ENCODE measurements around the gene TSPAN4. TPM values are rescaled to one million over a fixed set of nuclear protein-coding genes. Genes with fewer than 3 reads are reported as not detected.

The TSPAN4 gene
- total RNA-seq, 6 experiments from 2014 or later = 193 to 267 (median 212) TPM

DNA sequence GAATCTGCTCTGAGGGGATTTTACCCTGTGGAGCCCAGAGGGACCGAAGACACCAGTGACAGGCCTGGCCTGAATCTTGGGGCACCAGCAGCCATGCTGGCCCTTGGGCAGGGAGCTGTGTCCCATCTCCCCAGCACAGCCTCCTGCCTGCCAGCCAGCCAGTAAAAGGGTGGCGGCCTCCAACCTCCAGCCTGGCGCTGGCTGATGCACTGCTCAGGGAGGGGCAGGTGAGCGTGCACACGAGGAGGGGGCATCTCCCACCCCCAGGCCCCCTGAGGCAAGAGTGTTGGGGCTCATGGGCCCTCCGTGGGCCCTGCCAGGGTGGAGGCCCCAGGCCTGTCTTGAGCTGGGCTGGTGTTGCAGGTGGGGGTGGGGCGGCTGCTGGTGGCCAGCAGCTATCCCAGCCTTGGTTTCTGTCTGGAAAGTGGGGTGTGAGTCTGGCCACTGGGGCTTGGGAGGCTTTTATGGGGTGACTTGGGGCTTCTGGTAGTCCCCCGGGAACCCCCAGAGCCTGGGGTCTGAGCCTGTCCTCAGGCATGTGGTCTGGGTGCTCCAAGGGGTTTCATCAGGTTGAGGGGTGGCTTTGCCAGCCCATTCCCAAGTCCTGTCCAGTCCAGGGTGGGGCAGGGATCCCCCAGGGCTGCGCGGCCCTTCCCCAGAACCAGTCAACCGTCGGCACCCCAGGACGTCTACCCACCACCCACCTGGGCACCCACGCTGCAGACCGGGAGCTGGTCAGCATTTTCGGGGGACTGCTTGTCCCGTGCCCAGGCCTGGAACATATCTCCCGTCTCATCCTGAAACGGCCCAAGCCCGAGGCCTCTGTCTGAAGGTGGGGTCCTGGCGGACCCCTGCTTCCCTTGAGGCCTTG, 17.8 kb downstream of the TSPAN4 start:
- Mint-ChIP-seq H3K4me3 (no peak overlapping the region), H3K4me1 (ENCODE audit: low read depth) (peaks cover 6% of the 10 kb centered on the region; the same call in 1 of the 2 replicates), H3K27ac (peak overlapping the region; percentile 21; the same call in 1 of the 2 replicates), H3K9me3 (no peaks in the 10 kb centered on the region), H3K27me3 (ENCODE audit: insufficient read depth) (peaks cover 11% of the 10 kb centered on the region), H3K36me3 (ENCODE audit: low read depth) (no peaks in the 10 kb centered on the region)
- TF ChIP-seq, protein P1, sequence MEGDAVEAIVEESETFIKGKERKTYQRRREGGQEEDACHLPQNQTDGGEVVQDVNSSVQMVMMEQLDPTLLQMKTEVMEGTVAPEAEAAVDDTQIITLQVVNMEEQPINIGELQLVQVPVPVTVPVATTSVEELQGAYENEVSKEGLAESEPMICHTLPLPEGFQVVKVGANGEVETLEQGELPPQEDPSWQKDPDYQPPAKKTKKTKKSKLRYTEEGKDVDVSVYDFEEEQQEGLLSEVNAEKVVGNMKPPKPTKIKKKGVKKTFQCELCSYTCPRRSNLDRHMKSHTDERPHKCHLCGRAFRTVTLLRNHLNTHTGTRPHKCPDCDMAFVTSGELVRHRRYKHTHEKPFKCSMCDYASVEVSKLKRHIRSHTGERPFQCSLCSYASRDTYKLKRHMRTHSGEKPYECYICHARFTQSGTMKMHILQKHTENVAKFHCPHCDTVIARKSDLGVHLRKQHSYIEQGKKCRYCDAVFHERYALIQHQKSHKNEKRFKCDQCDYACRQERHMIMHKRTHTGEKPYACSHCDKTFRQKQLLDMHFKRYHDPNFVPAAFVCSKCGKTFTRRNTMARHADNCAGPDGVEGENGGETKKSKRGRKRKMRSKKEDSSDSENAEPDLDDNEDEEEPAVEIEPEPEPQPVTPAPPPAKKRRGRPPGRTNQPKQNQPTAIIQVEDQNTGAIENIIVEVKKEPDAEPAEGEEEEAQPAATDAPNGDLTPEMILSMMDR (IDR thresholded peaks at IDR 0.05) = no peak
- DNase-seq = no peak

DNA sequence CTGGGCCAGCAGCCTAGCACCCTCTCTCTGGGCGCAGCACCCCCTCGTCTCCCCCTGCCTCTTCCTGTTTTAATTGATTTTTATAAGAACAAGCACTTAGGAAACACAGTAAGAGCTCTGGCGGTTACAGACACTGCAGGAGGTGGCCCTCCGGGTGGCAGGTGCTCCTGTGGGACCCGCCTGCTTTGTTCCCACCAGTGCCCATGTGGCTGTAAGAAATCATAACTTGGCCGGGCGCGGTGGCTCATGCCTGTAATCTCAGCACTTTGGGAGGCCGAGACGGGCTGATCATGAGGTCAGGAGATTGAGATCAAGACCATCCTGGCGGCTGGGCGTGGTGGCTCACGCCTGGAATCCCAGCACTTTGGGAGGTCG, 18.4 kb downstream of the TSPAN4 start:
- no peaks in the 10 kb centered on the region for H3K9me3 Mint-ChIP-seq
- H3K4me3 Mint-ChIP-seq = no peak overlapping the region
- TF ChIP-seq, protein P1 (IDR thresholded peaks at IDR 0.05) = no peak
- H3K4me1 Mint-ChIP-seq (ENCODE audit: low read depth) = peaks cover 6% of the 10 kb centered on the region; the same call in 1 of the 2 replicates
- no peaks in the 10 kb centered on the region for H3K36me3 Mint-ChIP-seq (ENCODE audit: low read depth)
- no peak for DNase-seq
- H3K27ac Mint-ChIP-seq = 0 out of 2 replicates have a peak overlapping the region, but pooled peaks have one; percentile 36
- peaks cover 14% of the 10 kb centered on the region for H3K27me3 Mint-ChIP-seq (ENCODE audit: insufficient read depth)

DNA sequence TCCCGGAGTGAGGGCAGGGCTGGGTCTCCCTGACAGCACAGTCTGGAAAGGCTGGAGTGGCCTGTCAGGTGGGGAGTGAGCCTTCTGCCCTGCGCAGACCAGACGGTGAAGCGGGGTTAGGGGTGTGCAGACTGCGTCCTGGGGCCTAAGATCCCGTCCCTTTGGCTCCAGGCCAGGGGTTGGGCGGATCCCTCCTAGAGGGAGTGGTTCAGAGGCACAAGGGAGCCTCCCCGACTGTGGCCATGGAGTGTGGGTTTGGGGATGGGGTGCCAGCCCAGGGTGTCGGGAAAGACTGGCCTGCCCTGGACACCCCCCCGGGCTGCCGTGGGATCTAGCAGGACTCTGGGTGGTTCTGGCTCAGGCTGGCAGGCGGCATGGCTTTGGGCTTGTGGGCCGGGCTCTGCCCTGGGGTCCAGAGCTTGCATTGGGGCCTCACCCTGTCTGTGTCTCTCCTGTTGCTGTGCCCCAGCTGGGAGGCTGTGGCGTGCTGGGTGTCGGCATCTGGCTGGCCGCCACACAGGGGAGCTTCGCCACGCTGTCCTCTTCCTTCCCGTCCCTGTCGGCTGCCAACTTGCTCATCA, 19.5 kb downstream of the TSPAN4 start:
- Mint-ChIP-seq H3K9me3 (no peaks in the 10 kb centered on the region), H3K27me3 (ENCODE audit: insufficient read depth) (peaks cover 14% of the 10 kb centered on the region), H3K27ac (0 out of 2 replicates have a peak overlapping the region, but pooled peaks have one; percentile 36), H3K36me3 (ENCODE audit: low read depth) (no peaks in the 10 kb centered on the region), H3K4me1 (ENCODE audit: low read depth) (peaks cover 6% of the 10 kb centered on the region; the same call in 1 of the 2 replicates), H3K4me3 (no peak overlapping the region; the same call in 1 of the 2 replicates)
- no peak for DNase-seq
- TF ChIP-seq, protein P1 (IDR thresholded peaks at IDR 0.05) = no peak

DNA sequence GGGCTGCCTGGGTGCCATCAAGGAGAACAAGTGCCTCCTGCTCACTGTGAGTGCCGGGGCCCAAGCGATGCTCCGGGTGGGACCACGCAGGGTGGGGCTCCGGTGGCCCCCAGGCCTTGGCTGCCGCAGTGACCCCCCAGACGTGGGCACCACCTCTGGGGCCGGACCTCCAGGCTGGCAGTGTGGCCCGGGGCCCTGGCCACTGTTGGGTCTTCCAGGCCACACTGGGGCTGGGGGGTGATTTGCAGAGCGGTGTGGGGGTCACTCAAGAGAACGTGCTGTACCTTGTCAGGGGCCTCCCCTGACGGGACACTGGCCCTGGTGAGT, 20.0 kb downstream of the TSPAN4 start:
- Mint-ChIP-seq H3K9me3 (no peaks in the 10 kb centered on the region), H3K36me3 (ENCODE audit: low read depth) (no peaks in the 10 kb centered on the region), H3K4me1 (ENCODE audit: low read depth) (peaks cover 6% of the 10 kb centered on the region; the same call in 1 of the 2 replicates), H3K4me3 (no peak overlapping the region), H3K27ac (no peak overlapping the region), H3K27me3 (ENCODE audit: insufficient read depth) (peaks cover 14% of the 10 kb centered on the region)
- DNase-seq = no peak
- TF ChIP-seq, protein P1 (IDR thresholded peaks at IDR 0.05) = no peak

DNA sequence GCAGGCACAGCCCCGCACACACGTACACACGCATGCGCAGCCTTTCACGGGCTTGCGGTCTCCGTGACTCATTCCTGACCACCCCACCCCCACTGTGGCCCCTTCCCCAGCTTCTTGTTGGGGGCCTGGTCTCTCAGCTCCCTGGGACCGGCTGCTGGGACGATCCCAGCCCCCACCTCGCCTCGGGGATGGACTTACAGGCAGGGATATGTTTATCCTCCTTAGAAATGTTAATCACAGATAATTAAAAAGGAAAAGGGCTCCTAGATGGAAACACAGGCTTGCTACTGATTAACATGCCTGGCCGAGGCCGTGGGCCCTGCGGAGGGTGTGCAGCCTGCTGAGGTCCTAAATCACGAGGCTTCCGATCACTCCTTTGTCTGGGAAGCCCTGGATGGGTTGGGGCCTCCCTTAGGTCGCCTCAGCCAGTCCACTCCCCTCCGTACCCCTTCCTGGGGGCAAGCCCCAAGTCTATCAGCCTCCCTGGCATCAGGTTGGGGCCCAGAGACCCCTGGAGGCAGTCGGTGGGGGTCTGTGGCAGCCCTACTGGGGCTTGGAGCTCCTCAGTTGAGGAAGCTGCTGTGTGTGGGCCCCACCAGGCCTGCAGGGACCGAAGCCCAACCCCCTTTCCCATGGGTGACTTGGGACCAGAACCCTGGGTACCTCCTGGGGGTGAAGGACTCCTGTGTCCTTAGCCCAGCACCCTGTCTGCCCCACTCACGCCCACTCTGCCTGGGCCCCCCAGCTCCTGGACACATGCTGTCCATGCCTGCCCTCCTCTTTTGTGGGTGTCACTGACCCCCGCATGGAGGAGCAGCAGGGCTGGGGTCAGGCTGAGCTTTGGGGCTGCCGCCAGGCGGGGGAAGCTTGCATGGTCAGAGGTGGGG, 20.6 kb downstream of the TSPAN4 start:
- no peak for DNase-seq
- TF ChIP-seq, protein P1 (IDR thresholded peaks at IDR 0.05) = no peak
- Mint-ChIP-seq H3K27me3 (ENCODE audit: insufficient read depth) (peaks cover 17% of the 10 kb centered on the region), H3K4me3 (no peak overlapping the region), H3K9me3 (no peaks in the 10 kb centered on the region), H3K27ac (no peak overlapping the region; the same call in 1 of the 2 replicates), H3K36me3 (ENCODE audit: low read depth) (no peaks in the 10 kb centered on the region), H3K4me1 (ENCODE audit: low read depth) (peaks cover 6% of the 10 kb centered on the region; the same call in 1 of the 2 replicates)
